ENCODE results near the gene CTTN. TPM values are rescaled to one million over a fixed set of nuclear protein-coding genes. Genes with fewer than 3 reads are reported as not detected.

Gene CTTN
- total and polyA plus RNA-seq, 2 experiments from 2014 or later = 249 to 268 TPM

DNA sequence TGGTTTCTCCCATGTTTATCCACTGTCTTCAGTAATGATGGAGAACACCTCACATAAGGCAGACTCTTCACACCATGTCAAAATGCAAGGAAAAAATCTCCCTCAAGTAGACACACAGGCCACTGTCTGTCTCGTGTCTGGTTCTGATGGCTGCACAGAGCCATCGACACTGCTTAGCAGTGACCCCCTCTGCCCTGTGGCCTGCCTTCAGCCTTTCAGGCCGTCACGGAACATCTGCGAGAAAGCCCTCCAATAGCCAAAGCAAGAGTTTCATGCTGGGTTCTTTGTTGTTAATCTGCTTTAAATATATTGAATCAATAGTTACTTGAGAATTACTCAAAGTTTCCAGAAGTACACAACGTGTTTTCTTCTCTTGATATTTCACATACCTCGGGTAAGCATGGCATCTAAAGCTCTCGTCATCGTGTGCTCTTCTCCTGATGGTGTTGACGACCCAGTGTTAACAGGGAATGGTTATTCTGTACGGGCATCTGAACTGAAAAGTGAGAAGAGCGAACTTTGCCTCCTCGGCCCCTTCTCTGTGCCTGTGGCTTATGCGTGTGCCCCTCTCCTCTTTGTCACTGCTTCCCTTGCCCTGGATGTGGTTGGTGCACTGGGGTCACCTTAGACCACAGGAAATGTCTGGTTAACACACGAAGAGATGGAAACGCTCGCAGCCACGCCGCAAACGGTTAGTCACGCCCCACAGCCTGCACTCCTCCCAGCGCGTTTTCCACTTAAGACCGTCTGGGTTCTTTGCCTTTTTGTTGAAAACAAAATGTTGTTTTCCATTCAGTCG is 33.4 kb upstream of the CTTN start:
- Histone ChIP-seq H3K27me3 (replicated peaks; ENCODE audit: insufficient read depth) (no peaks in the 10 kb centered on the region), H3K9ac (no peak overlapping the region), H3K9me2 (ENCODE audit: insufficient read depth) (0 out of 2 replicates have a peak, but pooled peaks cover 3% of the 10 kb centered on the region), H3K27ac (no peak overlapping the region), H3K4me2 (ENCODE audit: unreplicated experiment) (no peak overlapping the region), H3K36me3 (ENCODE audit: low read depth) (peaks cover 25% of the 10 kb centered on the region), H3K4me1 (ENCODE audit: insufficient read depth) (no peaks in the 10 kb centered on the region), H3K9me3 (ENCODE audit: low read depth) (no peaks in the 10 kb centered on the region), H3F3A (ENCODE audit: insufficient read depth) (no peaks in the 10 kb centered on the region), H3K4me3 (no peak overlapping the region), H4K20me1 (ENCODE audit: insufficient read depth) (no peaks in the 10 kb centered on the region), H3K79me2 (ENCODE audit: insufficient read depth) (0 out of 2 replicates have a peak, but pooled peaks cover 10% of the 10 kb centered on the region), H2AFZ (no peak overlapping the region)
- WGBS, 2 experiments (ENCODE audit: low coverage in 1 of 2, low lambda C conversion rate in 2 of 2, missing lambda C conversion rate in 2 of 2) = 94 to 96% methylated on average over 25 of the region's 25 CpGs
- DNase-seq = no peak
- no peak for TF ChIP-seq EZH2phosphoT487 (IDR thresholded peaks at IDR 0.05; ENCODE audit: insufficient read depth, low read depth)
- TF ChIP-seq EZH2 (IDR thresholded peaks at IDR 0.05; ENCODE audit: insufficient read depth, poor library complexity, severe bottlenecking) = no peak
- in situ Hi-C loops (cut with MboI) = no loop called here

DNA sequence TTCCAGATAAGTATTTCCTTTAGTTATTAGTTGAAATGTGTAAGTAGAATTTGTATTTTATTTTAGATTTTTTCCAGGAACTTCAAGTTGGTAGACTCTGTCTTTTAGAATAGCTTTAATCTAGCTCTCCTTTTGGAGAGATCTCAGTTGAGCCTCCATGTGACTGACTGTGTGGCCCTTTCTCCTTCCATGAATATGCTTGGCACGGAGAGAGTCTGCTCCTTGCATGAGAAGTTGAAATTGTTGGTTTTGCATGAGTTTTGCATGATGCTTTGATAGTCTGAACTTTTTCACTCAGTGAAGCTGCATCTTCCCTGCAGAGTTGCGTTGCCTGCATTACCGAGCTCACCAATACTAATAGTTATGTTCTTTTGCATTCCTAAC is 32.8 kb upstream of the CTTN start:
- Histone ChIP-seq H3K4me3 (no peak overlapping the region), H3F3A (ENCODE audit: insufficient read depth) (no peaks in the 10 kb centered on the region), H4K20me1 (ENCODE audit: insufficient read depth) (no peaks in the 10 kb centered on the region), H3K27me3 (replicated peaks; ENCODE audit: insufficient read depth) (no peaks in the 10 kb centered on the region), H3K4me1 (ENCODE audit: insufficient read depth) (no peaks in the 10 kb centered on the region), H3K79me2 (ENCODE audit: insufficient read depth) (peaks cover 14% of the 10 kb centered on the region; the same call in 1 of the 2 replicates), H3K9me3 (ENCODE audit: low read depth) (no peaks in the 10 kb centered on the region), H3K9me2 (ENCODE audit: insufficient read depth) (0 out of 2 replicates have a peak, but pooled peaks cover 3% of the 10 kb centered on the region), H3K4me2 (ENCODE audit: unreplicated experiment) (no peak overlapping the region), H3K27ac (no peak overlapping the region), H3K9ac (no peak overlapping the region), H3K36me3 (ENCODE audit: low read depth) (peaks cover 21% of the 10 kb centered on the region), H2AFZ (no peak overlapping the region)
- WGBS, 2 experiments (ENCODE audit: low coverage in 1 of 2, low lambda C conversion rate in 2 of 2, missing lambda C conversion rate in 2 of 2) = 98 to 99% methylated on average over 3 of the region's 3 CpGs
- DNase-seq = no peak
- in situ Hi-C loops (cut with MboI) = no loop called here
- TF ChIP-seq EZH2 (IDR thresholded peaks at IDR 0.05; ENCODE audit: insufficient read depth, poor library complexity, severe bottlenecking) (no peak), EZH2phosphoT487 (IDR thresholded peaks at IDR 0.05; ENCODE audit: insufficient read depth, low read depth) (no peak)

DNA sequence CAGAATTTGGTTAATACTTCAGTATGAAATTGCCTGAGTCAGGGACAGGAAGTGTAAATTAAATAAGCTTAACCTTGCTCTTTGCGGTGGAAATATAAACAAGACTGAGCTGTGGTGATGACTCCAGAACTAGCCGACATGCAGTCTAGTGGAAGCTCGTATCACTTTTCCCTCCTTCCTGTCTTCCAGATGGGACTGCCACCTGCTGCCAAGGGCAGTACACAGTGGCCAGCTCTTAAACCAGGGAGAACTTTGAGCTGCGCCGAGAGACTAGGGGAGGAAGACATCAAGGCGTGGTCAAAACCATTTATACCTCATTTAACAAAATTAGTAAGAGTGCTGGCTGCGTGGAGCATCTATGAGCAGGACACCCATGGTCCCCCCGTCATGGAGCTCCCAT is 31.3 kb upstream of the CTTN start:
- in situ Hi-C loops (cut with MboI) = no loop called here
- TF ChIP-seq EZH2phosphoT487 (IDR thresholded peaks at IDR 0.05; ENCODE audit: insufficient read depth, low read depth) = no peak
- no peak for TF ChIP-seq EZH2 (IDR thresholded peaks at IDR 0.05; ENCODE audit: insufficient read depth, poor library complexity, severe bottlenecking)

GRCh38 chr11:70368961-70369360 is 29.4 kb upstream of the CTTN start:
- no peak overlapping the region for H3K4me2 ChIP-seq (ENCODE audit: unreplicated experiment)
- in situ Hi-C loops (cut with MboI) = no loop called here
- no peak overlapping the region for H3K27ac ChIP-seq
- no peak overlapping the region for H3K4me3 ChIP-seq
- H4K20me1 ChIP-seq (ENCODE audit: insufficient read depth) = peaks cover 4% of the 10 kb centered on the region; the same call in 1 of the 2 replicates
- H3K36me3 ChIP-seq (ENCODE audit: low read depth) = peaks cover 26% of the 10 kb centered on the region
- TF ChIP-seq EZH2 (IDR thresholded peaks at IDR 0.05; ENCODE audit: insufficient read depth, poor library complexity, severe bottlenecking) = no peak
- no peak for TF ChIP-seq EZH2phosphoT487 (IDR thresholded peaks at IDR 0.05; ENCODE audit: insufficient read depth, low read depth)
- 91 to 97% methylated on average over 2 of the region's 2 CpGs for WGBS, 2 experiments (ENCODE audit: low coverage in 1 of 2, low lambda C conversion rate in 2 of 2, missing lambda C conversion rate in 2 of 2)
- no peak overlapping the region for H2AFZ ChIP-seq
- H3K9me2 ChIP-seq (ENCODE audit: insufficient read depth) = 0 out of 2 replicates have a peak, but pooled peaks cover 3% of the 10 kb centered on the region
- H3K27me3 ChIP-seq (replicated peaks; ENCODE audit: insufficient read depth) = no peaks in the 10 kb centered on the region
- no peak overlapping the region for H3K9ac ChIP-seq
- H3K4me1 ChIP-seq (ENCODE audit: insufficient read depth) = no peaks in the 10 kb centered on the region
- peaks cover 27% of the 10 kb centered on the region for H3K79me2 ChIP-seq (ENCODE audit: insufficient read depth)
- no peak for DNase-seq
- no peaks in the 10 kb centered on the region for H3F3A ChIP-seq (ENCODE audit: insufficient read depth)
- H3K9me3 ChIP-seq (ENCODE audit: low read depth) = no peaks in the 10 kb centered on the region

More for the DNA sequence above, 31.3 kb upstream of the CTTN start:
- Histone ChIP-seq H3K36me3 (ENCODE audit: low read depth) (peaks cover 23% of the 10 kb centered on the region), H3K79me2 (ENCODE audit: insufficient read depth) (peaks cover 27% of the 10 kb centered on the region), H3F3A (ENCODE audit: insufficient read depth) (no peaks in the 10 kb centered on the region), H3K27ac (no peak overlapping the region), H4K20me1 (ENCODE audit: insufficient read depth) (peaks cover 4% of the 10 kb centered on the region; the same call in 1 of the 2 replicates), H2AFZ (no peak overlapping the region), H3K9ac (no peak overlapping the region), H3K4me3 (no peak overlapping the region), H3K9me2 (ENCODE audit: insufficient read depth) (0 out of 2 replicates have a peak, but pooled peaks cover 3% of the 10 kb centered on the region), H3K4me1 (ENCODE audit: insufficient read depth) (no peaks in the 10 kb centered on the region), H3K27me3 (replicated peaks; ENCODE audit: insufficient read depth) (no peaks in the 10 kb centered on the region), H3K9me3 (ENCODE audit: low read depth) (no peaks in the 10 kb centered on the region), H3K4me2 (ENCODE audit: unreplicated experiment) (no peak overlapping the region)
- no peak for DNase-seq
- WGBS, 2 experiments (ENCODE audit: low coverage in 1 of 2, low lambda C conversion rate in 2 of 2, missing lambda C conversion rate in 2 of 2) = 97% methylated on average over 8 of the region's 8 CpGs
